DND-41 (cell line): ENCODE data around the gene ZMIZ1.

ENCODE experiments used
- CTCF ChIP-seq: IDR thresholded peaks from 2 replicates; pipeline ENCODE4 v1.5.1; 2012; ENCODE audit warnings: borderline replicate concordance, low read length, moderate library complexity, mild to moderate bottlenecking; ENCODE audit not compliant: poor library complexity, severe bottlenecking; ENCODE audit errors: extremely low read depth
- EZH2 ChIP-seq: IDR thresholded peaks from 3 replicates; pipeline ENCODE4 v1.6.1; 2012; ENCODE audit warnings: borderline replicate concordance, low read depth, mild to moderate bottlenecking, moderate library complexity, low read length, inconsistent platforms; ENCODE audit not compliant: severe bottlenecking

- TF ChIP-seq EZH2 (no peak), CTCF (no peak)
Observed at GRCh38 chr10:79358811-79359210, 290.0 kb downstream of the ZMIZ1 start.
